ENCODE data around the gene WNT10A.
"Not testable (repeated sequence)": the region's sequence is repeated elsewhere in the genome, so short reads cannot be mapped to it uniquely, and the experiment has no call there.

The WNT10A gene

DNA sequence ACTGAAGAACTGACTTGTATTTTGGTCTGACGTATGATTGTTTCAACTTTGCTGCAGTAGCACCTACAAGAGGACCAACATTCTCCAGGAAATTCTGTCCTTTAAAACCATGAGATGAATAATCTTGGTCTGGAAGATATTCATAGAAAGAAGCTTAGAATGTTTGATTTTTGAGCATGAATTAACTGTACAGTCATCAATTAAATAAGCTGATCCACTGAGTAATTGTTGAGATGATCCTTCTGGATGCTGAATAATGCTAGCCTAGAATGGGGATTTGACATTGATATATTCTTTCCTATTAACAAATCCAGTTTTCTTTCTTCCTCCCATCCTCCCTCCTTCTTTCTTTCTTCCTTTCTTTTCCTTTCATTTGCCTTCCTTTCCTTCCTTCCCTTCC is 39.9 kb downstream of the WNT10A start:
- no peak for DNase-seq (ENCODE audit: low read depth)

DNA sequence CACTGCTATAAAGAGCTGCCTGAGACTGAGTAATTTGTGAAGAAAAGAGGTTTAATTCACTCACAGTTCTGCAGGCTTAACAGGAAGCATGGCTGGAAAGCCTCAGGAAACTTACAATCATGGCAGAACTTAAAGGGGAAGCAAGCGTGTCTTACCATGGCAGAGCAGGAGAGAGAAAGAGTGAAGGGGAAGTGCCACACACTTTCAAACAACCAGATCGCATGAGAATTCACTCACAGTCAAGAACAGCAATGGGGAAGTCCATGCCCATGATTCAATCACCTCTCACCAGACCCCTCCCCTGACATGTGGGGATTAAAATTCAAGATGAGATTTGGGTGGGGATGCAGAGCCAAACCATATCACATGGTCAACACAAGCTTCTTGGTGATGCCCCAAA is 44.1 kb downstream of the WNT10A start:
- no peak for DNase-seq (ENCODE audit: low read depth)
- no peak overlapping the region for H3K4me3 ChIP-seq (ENCODE audit: low read depth, low read length)

More for the DNA sequence above, 39.9 kb downstream of the WNT10A start:
- no peak overlapping the region for H3K4me3 ChIP-seq (ENCODE audit: low read depth, low read length)

DNA sequence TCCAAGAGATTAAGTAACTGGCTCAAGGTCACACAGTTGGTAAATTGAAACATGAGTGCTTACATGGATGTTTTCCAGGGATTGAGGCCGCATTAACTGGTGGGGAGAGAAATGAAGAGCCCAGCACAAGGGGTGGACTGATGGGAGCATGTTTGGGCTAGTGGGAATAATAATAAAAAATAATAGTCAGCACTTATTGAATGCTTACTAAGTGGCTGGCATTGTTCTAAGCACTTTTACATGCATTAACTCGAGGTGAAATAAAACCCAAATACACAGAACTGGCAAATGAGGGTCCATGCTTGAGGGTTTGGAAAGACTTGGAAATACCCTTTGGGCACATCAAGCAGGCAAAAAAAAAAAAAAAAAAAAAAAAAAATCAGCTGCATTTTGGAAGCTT is 44.8 kb downstream of the WNT10A start:
- no peak overlapping the region for H3K4me3 ChIP-seq (ENCODE audit: low read depth, low read length)
- DNase-seq (ENCODE audit: low read depth) = no peak

DNA sequence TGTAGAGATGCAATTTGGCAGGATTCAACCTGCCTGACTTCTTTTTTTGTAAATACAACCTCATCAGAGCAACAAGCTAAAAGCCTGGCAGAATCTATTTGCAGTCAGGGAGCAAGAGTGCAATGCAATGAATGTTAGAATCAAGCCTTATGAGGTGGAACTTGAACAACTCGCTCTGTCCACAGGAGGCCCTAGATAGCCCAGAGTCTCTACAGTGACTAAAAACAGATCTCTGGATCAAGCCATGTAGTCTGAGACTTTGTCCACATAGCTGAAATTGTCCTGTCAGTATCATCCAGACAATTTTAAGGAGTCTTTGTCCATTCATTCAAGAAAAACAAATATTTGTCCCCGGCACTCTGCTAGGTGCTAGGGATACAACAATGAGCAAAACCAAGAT is 46.8 kb downstream of the WNT10A start:
- no peak overlapping the region for H3K4me3 ChIP-seq (ENCODE audit: low read depth, low read length)
- no peak for DNase-seq (ENCODE audit: low read depth)

DNA sequence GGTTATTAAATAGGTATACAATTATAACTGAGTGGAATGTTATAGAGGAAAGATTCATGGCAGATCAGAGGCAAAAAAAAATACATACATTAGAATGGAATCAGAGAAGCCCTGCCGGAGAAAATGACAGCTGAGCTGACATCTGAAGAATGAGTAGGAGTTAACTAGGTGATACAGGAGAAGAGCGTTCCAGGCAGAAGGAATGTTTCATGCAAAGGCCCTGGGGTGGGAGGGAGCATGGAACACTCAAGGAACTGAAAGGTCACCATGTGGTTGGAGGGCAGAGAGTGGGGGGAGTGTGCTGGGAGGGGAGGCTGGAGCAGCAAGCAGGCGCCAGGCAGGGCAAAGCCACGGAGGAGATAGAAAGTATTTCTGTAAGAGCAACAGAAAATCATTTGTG is 47.2 kb downstream of the WNT10A start:
- H3K4me3 ChIP-seq (ENCODE audit: low read depth, low read length) = no peak overlapping the region
- DNase-seq (ENCODE audit: low read depth) = no peak

DNA sequence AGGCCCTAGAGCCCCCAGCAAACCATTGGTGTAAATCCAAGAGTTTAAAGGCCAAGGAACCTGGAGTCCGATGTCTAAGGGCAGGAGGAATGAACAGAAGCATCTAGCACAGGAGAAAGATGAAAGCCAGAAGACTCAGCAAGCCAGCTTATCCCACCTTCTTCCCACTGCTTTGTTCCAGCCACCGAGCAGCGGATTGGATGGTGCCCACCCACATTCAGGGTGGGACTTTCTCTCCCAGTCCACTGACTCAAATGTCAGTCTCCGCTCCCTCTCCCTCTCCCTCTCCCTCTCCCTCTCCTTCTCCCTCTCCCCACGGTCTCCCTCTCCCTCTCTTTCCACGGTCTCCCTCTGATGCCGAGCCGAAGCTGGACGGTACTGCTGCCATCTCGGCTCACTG is 49.8 kb downstream of the WNT10A start:
- H3K4me3 ChIP-seq (ENCODE audit: low read depth, low read length); DNase-seq (ENCODE audit: low read depth): not testable (repeated sequence)

DNA sequence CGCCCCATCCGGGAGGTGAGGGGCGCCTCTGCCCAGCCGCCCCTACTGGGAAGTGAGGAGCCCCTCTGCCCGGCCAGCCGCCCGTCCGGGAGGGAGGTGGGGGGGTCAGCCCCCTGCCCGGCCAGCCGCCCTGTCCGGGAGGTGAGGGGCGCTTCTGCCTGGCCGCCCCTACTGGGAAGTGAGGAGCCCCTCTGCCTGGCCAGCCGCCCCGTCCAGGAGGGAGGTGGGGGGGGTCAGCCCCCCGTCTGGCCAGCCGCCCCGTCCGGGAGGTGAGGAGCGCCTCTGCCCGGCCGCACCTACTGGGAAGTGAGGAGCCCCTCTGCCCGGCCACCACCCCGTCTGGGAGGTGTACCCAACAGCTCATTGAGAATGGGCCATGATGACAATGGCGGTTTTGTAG is 51.1 kb downstream of the WNT10A start:
- not testable (repeated sequence) for DNase-seq (ENCODE audit: low read depth); H3K4me3 ChIP-seq (ENCODE audit: low read depth, low read length)

Measured in skeletal muscle cell (primary cell).